Measurements from ENCODE around the gene SUGP2. TPM values are rescaled to one million over a fixed set of nuclear protein-coding genes. Genes with fewer than 3 reads are reported as not detected.

SUGP2 gene
- total RNA-seq, 1 experiment from 2014 or later, result 95.2 TPM

DNA sequence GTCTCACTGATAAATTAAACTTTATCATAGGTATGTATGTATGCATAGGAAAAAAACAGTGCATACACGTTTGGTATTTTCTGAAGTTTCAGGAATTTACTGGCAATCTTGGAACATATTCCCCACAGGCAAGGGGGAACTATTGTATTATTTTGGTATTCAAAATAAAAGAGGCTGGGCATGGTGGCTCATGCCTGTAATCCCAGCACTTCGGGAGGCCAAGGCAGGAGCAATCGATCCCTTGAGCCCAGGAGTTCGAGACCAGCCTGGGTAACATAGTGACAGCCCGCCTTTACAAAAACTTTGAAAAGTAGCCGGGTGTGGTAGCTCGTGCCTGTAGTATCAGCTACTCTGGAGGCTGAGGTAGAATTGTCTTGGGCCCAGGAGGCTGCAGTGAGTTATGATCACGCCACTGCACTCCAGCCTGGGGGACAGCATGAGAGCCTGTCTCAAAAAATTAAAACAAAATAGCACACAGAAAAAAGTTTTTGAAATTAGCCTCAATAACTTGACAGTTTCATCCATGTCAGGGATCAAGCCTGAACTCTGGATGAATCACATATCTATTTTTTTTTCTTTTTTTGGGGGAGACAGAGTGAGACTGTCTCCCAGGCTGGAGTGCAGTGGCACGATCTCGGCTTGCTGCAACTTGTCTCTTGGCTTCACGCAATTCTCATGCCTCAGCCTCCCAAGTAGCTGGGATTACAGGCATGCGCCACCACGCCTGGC, 63.2 kb downstream of the SUGP2 start:
- H4K8ac ChIP-seq (replicated peaks; ENCODE audit: insufficient read length, low read depth, low read length), result no peak overlapping the region
- H4K20me1 ChIP-seq (ENCODE audit: control insufficient read depth, insufficient read depth, insufficient read length), result no peaks in the 10 kb centered on the region
- no peak overlapping the region for H3K9ac ChIP-seq (ENCODE audit: extremely low read depth, insufficient read length, low read length)
- Mint-ChIP-seq H3K4me3 (no peak overlapping the region), H3K27me3 (ENCODE audit: low read depth) (peaks cover 15% of the 10 kb centered on the region), H3K4me1 (peaks cover 3 to 16% of the 10 kb centered on the region in 2 experiments), H3K27ac (no peak overlapping the region), H3K9me3 (peaks cover 3 to 4% of the 10 kb centered on the region in 2 experiments; a peak in 3 of 5 replicates), H3K36me3 (ENCODE audit: insufficient read depth in 1 of 3, low read depth in 3 of 3) (peaks cover 0 to 4% (median 0%) of the 10 kb centered on the region in 3 experiments; a peak in 1 of 7 replicates)
- H3K79me2 ChIP-seq (ENCODE audit: insufficient read depth, low read length), result no peaks in the 10 kb centered on the region
- no peak overlapping the region for H2BK15ac ChIP-seq (ENCODE audit: low read depth, low read length)
- TF ChIP-seq, protein P1, sequence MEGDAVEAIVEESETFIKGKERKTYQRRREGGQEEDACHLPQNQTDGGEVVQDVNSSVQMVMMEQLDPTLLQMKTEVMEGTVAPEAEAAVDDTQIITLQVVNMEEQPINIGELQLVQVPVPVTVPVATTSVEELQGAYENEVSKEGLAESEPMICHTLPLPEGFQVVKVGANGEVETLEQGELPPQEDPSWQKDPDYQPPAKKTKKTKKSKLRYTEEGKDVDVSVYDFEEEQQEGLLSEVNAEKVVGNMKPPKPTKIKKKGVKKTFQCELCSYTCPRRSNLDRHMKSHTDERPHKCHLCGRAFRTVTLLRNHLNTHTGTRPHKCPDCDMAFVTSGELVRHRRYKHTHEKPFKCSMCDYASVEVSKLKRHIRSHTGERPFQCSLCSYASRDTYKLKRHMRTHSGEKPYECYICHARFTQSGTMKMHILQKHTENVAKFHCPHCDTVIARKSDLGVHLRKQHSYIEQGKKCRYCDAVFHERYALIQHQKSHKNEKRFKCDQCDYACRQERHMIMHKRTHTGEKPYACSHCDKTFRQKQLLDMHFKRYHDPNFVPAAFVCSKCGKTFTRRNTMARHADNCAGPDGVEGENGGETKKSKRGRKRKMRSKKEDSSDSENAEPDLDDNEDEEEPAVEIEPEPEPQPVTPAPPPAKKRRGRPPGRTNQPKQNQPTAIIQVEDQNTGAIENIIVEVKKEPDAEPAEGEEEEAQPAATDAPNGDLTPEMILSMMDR (conservative IDR thresholded peaks at IDR 0.05), result no peak
- no peak overlapping the region for H4K91ac ChIP-seq (ENCODE audit: insufficient read length, low read depth, low read length)
- no peaks in the 10 kb centered on the region for H3K79me1 ChIP-seq (ENCODE audit: insufficient read depth, low read depth, low read length, poor library complexity, severe bottlenecking)
- no peak overlapping the region for H3K4me2 ChIP-seq (ENCODE audit: insufficient read depth, insufficient read length, low read length)
- WGBS (ENCODE audit: extremely low coverage, insufficient read length, low lambda C conversion rate), result no CpG with 5 or more reads among the region's 13 CpGs
- DNase-seq, result no peak
- H3K27me3 ChIP-seq (ENCODE audit: insufficient read depth, low read length), result no peaks in the 10 kb centered on the region
- no peak overlapping the region for H3K23ac ChIP-seq (ENCODE audit: insufficient read length, low read depth, low read length)
- no peaks in the 10 kb centered on the region for H3K23me2 ChIP-seq (ENCODE audit: insufficient read length, low read depth, low read length, poor library complexity, severe bottlenecking)
- no peak overlapping the region for H3K18ac ChIP-seq (ENCODE audit: insufficient read length, low read depth, low read length)
- H2BK12ac ChIP-seq (ENCODE audit: insufficient read length, low read depth, low read length), result no peak overlapping the region
- no peak overlapping the region for H2BK5ac ChIP-seq (ENCODE audit: insufficient read length, low read length)
- no peak overlapping the region for H3K14ac ChIP-seq (ENCODE audit: insufficient read depth, low read length)
- no peak overlapping the region for H3T11ph ChIP-seq (ENCODE audit: low read length)
- H3K4me1 ChIP-seq (ENCODE audit: insufficient read depth, low read length), result no peaks in the 10 kb centered on the region
- H3K4ac ChIP-seq (ENCODE audit: low read depth, low read length), result no peak overlapping the region
- H3K56ac ChIP-seq (ENCODE audit: insufficient read length, low read depth, low read length), result no peak overlapping the region
- no peak overlapping the region for H2AK5ac ChIP-seq (ENCODE audit: insufficient read length, low read length)
- no peak overlapping the region for H3K27ac ChIP-seq (ENCODE audit: insufficient read length, low read depth, low read length)
- no peaks in the 10 kb centered on the region for H3K9me3 ChIP-seq (ENCODE audit: control insufficient read depth, low read depth, low read length)
- no peak overlapping the region for H4K5ac ChIP-seq (ENCODE audit: insufficient read length, low read depth, low read length)
- no peak overlapping the region for H2BK20ac ChIP-seq (ENCODE audit: low read depth, low read length, poor library complexity, severe bottlenecking)
- no peak overlapping the region for H2AFZ ChIP-seq (ENCODE audit: low read length)
- H2BK120ac ChIP-seq (ENCODE audit: low read depth, low read length, poor library complexity, severe bottlenecking), result no peak overlapping the region
